Activated T-helper 17 cell treated with anti-CD3 and anti-CD28 coated beads, Interleukin-2, amount 50 U/mL, for 72 hours (primary cell): Measurements from ENCODE around the gene POU3F1. TPM values are rescaled to one million over a fixed set of nuclear protein-coding genes. Genes with fewer than 3 reads are reported as not detected.

Source experiments
- ATAC-seq: fragments of 150-1000 bp; cut with Tn5 transposase; replicated peaks from 2 replicates; pipeline ENCODE4 v1.10.0; 2021; ENCODE audit warnings: mild to moderate bottlenecking, moderate library complexity
- H3K27ac Mint-ChIP-seq: one replicate; pipeline ENCODE4 v1.8.0; 2022; ENCODE audit warnings: mixed read lengths
- H3K27me3 Mint-ChIP-seq: one replicate; pipeline ENCODE4 v1.8.0; 2022; ENCODE audit warnings: mixed read lengths
- H3K36me3 Mint-ChIP-seq: one replicate; pipeline ENCODE4 v1.8.0; 2022; ENCODE audit warnings: low read depth, mild to moderate bottlenecking, mixed read lengths
- H3K4me1 Mint-ChIP-seq: one replicate; pipeline ENCODE4 v1.8.0; 2022; ENCODE audit warnings: mixed read lengths
- H3K4me3 Mint-ChIP-seq: one replicate; pipeline ENCODE4 v1.8.0; 2022; ENCODE audit warnings: mild to moderate bottlenecking, mixed read lengths
- H3K9me3 Mint-ChIP-seq: one replicate; pipeline ENCODE4 v1.8.0; 2022; ENCODE audit warnings: mixed read lengths
- total RNA-seq, 2 donors: library from RNA; stranded (reverse); gene quantifications; one replicate each; pipeline ENCODE4 v1.2.3, GENCODE V29; 2022

Gene POU3F1
- total RNA-seq, 2 donors from 2014 or later: 0.11 TPM

- Mint-ChIP-seq H3K4me3 (no peak overlapping the region), H3K4me1 (no peaks in the 10 kb centered on the region), H3K9me3 (no peaks in the 10 kb centered on the region), H3K27ac (no peak overlapping the region), H3K27me3 (peaks cover 4% of the 10 kb centered on the region), H3K36me3 (no peaks in the 10 kb centered on the region)
- no peak for ATAC-seq
Measured at GRCh38 chr1:38082769-38083263, 36.2 kb upstream of the POU3F1 start.

- peaks cover 15% of the 10 kb centered on the region for H3K27me3 Mint-ChIP-seq
Measured at GRCh38 chr1:38079019-38079418, 32.4 kb upstream of the POU3F1 start.

GRCh38 chr1:38077523-38078147 is 31.0 kb upstream of the POU3F1 start:
- ATAC-seq: no peak
- no peaks in the 10 kb centered on the region for H3K9me3 Mint-ChIP-seq
- no peaks in the 10 kb centered on the region for H3K36me3 Mint-ChIP-seq
- peaks cover 28% of the 10 kb centered on the region for H3K27me3 Mint-ChIP-seq
- H3K4me1 Mint-ChIP-seq: no peaks in the 10 kb centered on the region
- H3K4me3 Mint-ChIP-seq: no peak overlapping the region
- no peak overlapping the region for H3K27ac Mint-ChIP-seq

More at GRCh38 chr1:38079019-38079418, 32.4 kb upstream of the POU3F1 start:
- Mint-ChIP-seq H3K27ac (no peak overlapping the region), H3K4me1 (no peaks in the 10 kb centered on the region), H3K9me3 (no peaks in the 10 kb centered on the region), H3K4me3 (no peak overlapping the region), H3K36me3 (no peaks in the 10 kb centered on the region)
- no peak for ATAC-seq

GRCh38 chr1:38076455-38076854 is 29.9 kb upstream of the POU3F1 start:
- peaks cover 34% of the 10 kb centered on the region for H3K27me3 Mint-ChIP-seq
- H3K36me3 Mint-ChIP-seq: no peaks in the 10 kb centered on the region
- H3K9me3 Mint-ChIP-seq: no peaks in the 10 kb centered on the region
- no peaks in the 10 kb centered on the region for H3K4me1 Mint-ChIP-seq
- no peak for ATAC-seq
- H3K4me3 Mint-ChIP-seq: no peak overlapping the region
- no peak overlapping the region for H3K27ac Mint-ChIP-seq

GRCh38 chr1:38076038-38076437 is 29.4 kb upstream of the POU3F1 start:
- no peak for ATAC-seq
- no peaks in the 10 kb centered on the region for H3K4me1 Mint-ChIP-seq
- no peaks in the 10 kb centered on the region for H3K36me3 Mint-ChIP-seq
- H3K27ac Mint-ChIP-seq: no peak overlapping the region
- peaks cover 34% of the 10 kb centered on the region for H3K27me3 Mint-ChIP-seq
- no peak overlapping the region for H3K4me3 Mint-ChIP-seq
- no peaks in the 10 kb centered on the region for H3K9me3 Mint-ChIP-seq

GRCh38 chr1:38075191-38075590 is 28.6 kb upstream of the POU3F1 start:
- ATAC-seq: no peak

GRCh38 chr1:38074302-38074677 is 27.7 kb upstream of the POU3F1 start:
- Mint-ChIP-seq H3K4me3 (no peak overlapping the region), H3K9me3 (no peaks in the 10 kb centered on the region), H3K27ac (no peak overlapping the region), H3K27me3 (peaks cover 41% of the 10 kb centered on the region), H3K36me3 (no peaks in the 10 kb centered on the region), H3K4me1 (no peaks in the 10 kb centered on the region)
- no peak for ATAC-seq

More at GRCh38 chr1:38075191-38075590, 28.6 kb upstream of the POU3F1 start:
- Mint-ChIP-seq H3K27me3 (peaks cover 34% of the 10 kb centered on the region), H3K36me3 (no peaks in the 10 kb centered on the region), H3K9me3 (no peaks in the 10 kb centered on the region), H3K4me1 (no peaks in the 10 kb centered on the region), H3K27ac (no peak overlapping the region), H3K4me3 (no peak overlapping the region)

GRCh38 chr1:38073534-38074301 is 27.1 kb upstream of the POU3F1 start:
- Mint-ChIP-seq H3K27ac (no peak overlapping the region), H3K36me3 (no peaks in the 10 kb centered on the region), H3K27me3 (peaks cover 44% of the 10 kb centered on the region), H3K9me3 (no peaks in the 10 kb centered on the region), H3K4me1 (no peaks in the 10 kb centered on the region), H3K4me3 (no peak overlapping the region)
- ATAC-seq: no peak

- ATAC-seq: no peak
- Mint-ChIP-seq H3K36me3 (no peaks in the 10 kb centered on the region), H3K4me1 (no peaks in the 10 kb centered on the region), H3K4me3 (no peak overlapping the region), H3K27ac (no peak overlapping the region), H3K9me3 (no peaks in the 10 kb centered on the region), H3K27me3 (peaks cover 47% of the 10 kb centered on the region)
Measured at GRCh38 chr1:38072858-38073257, 26.3 kb upstream of the POU3F1 start.

- Mint-ChIP-seq H3K4me1 (no peaks in the 10 kb centered on the region), H3K4me3 (no peak overlapping the region), H3K9me3 (no peaks in the 10 kb centered on the region), H3K27ac (no peak overlapping the region), H3K27me3 (peaks cover 52% of the 10 kb centered on the region), H3K36me3 (no peaks in the 10 kb centered on the region)
- peak; percentile 85 for ATAC-seq
Measured at GRCh38 chr1:38071312-38072256, 25.0 kb upstream of the POU3F1 start.

- no peaks in the 10 kb centered on the region for H3K36me3 Mint-ChIP-seq
- H3K9me3 Mint-ChIP-seq: no peaks in the 10 kb centered on the region
- ATAC-seq: no peak
- no peak overlapping the region for H3K4me3 Mint-ChIP-seq
- no peaks in the 10 kb centered on the region for H3K4me1 Mint-ChIP-seq
- no peak overlapping the region for H3K27ac Mint-ChIP-seq
- H3K27me3 Mint-ChIP-seq: peaks cover 41% of the 10 kb centered on the region
Measured at GRCh38 chr1:38068980-38069340, 22.4 kb upstream of the POU3F1 start.

GRCh38 chr1:38068220-38068979 is 21.8 kb upstream of the POU3F1 start:
- Mint-ChIP-seq H3K27ac (no peak overlapping the region), H3K4me3 (no peak overlapping the region), H3K27me3 (peaks cover 35% of the 10 kb centered on the region), H3K4me1 (no peaks in the 10 kb centered on the region), H3K36me3 (no peaks in the 10 kb centered on the region), H3K9me3 (no peaks in the 10 kb centered on the region)
- ATAC-seq: no peak

- H3K4me1 Mint-ChIP-seq: peaks cover 6% of the 10 kb centered on the region
- peaks cover 12% of the 10 kb centered on the region for H3K27me3 Mint-ChIP-seq
- no peak overlapping the region for H3K4me3 Mint-ChIP-seq
- peak; percentile 46 for ATAC-seq
- no peak overlapping the region for H3K27ac Mint-ChIP-seq
- no peaks in the 10 kb centered on the region for H3K36me3 Mint-ChIP-seq
- no peaks in the 10 kb centered on the region for H3K9me3 Mint-ChIP-seq
Measured at GRCh38 chr1:38064197-38064903, 17.8 kb upstream of the POU3F1 start.
